Gastrocnemius medialis (tissue), 4 donors: ENCODE data around the gene FRY.

Source experiments
- POLR2A ChIP-seq, 2 donors: fragments of 450-650 bp; IDR thresholded peaks; one replicate each; pipeline ENCODE4 v1.6.1; 2017; ENCODE audit warnings: antibody characterized with exemption in 2 of 2, mild to moderate bottlenecking in 2 of 2, moderate library complexity in 2 of 2
- TF ChIP-seq, protein P1 (sequence below), 5 experiments: fragments of 450-650 bp in 3 of 5; fragments of 200-600 bp in 2 of 5; sonication (generic) in 2 of 5; IDR thresholded peaks in 4 of 5; conservative IDR thresholded peaks in 1 of 5; 1 replicate in 4 of 5; 2 replicates in 1 of 5; pipeline ENCODE4 v1.5.1; 2016 to 2019; ENCODE audit warnings: antibody characterized with exemption in 5 of 5, mild to moderate bottlenecking in 3 of 5, moderate library complexity in 3 of 5

- TF ChIP-seq, protein P1, sequence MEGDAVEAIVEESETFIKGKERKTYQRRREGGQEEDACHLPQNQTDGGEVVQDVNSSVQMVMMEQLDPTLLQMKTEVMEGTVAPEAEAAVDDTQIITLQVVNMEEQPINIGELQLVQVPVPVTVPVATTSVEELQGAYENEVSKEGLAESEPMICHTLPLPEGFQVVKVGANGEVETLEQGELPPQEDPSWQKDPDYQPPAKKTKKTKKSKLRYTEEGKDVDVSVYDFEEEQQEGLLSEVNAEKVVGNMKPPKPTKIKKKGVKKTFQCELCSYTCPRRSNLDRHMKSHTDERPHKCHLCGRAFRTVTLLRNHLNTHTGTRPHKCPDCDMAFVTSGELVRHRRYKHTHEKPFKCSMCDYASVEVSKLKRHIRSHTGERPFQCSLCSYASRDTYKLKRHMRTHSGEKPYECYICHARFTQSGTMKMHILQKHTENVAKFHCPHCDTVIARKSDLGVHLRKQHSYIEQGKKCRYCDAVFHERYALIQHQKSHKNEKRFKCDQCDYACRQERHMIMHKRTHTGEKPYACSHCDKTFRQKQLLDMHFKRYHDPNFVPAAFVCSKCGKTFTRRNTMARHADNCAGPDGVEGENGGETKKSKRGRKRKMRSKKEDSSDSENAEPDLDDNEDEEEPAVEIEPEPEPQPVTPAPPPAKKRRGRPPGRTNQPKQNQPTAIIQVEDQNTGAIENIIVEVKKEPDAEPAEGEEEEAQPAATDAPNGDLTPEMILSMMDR (IDR thresholded peaks at IDR 0.05 in 4 of 5, conservative IDR thresholded peaks at IDR 0.05 in 1 of 5), result no peak
- TF ChIP-seq POLR2A (IDR thresholded peaks at IDR 0.05), result no peak
Observed at GRCh38 chr13:32001769-32002168, 29.8 kb upstream of the FRY start.
